Thoracic aorta (tissue), 2 donors: Measurements from ENCODE around the gene GJB5. TPM values are rescaled to one million over a fixed set of nuclear protein-coding genes. Genes with fewer than 3 reads are reported as not detected.

Experiments used
- ATAC-seq: fragments of 150-250 bp; one replicate; pipeline ENCODE4 v1.8.0; 2017; ENCODE audit warnings: low read depth; ENCODE audit not compliant: insufficient number of reproducible peaks, low FRiP score
- DNase-seq: peaks from one replicate; pipeline ENCODE4 v3.0.0-alpha.2; 2020; ENCODE audit warnings: low spot score
- H3K27ac ChIP-seq, 2 donors: fragments of 200-600 bp; sonication (generic); 1 replicate in 1 of 2; 2 replicates in 1 of 2; pipeline ENCODE4 v1.5.1; 2016; ENCODE audit warnings: mild to moderate bottlenecking in 2 of 2, moderate library complexity in 2 of 2
- H3K27me3 ChIP-seq: fragments of 200-600 bp; sonication (generic); replicated peaks from 2 replicates; pipeline ENCODE4 v1.6.0; 2016; ENCODE audit warnings: mild to moderate bottlenecking; ENCODE audit not compliant: insufficient read depth
- H3K36me3 ChIP-seq: fragments of 200-600 bp; sonication (generic); one replicate; pipeline ENCODE4 v1.5.1; 2016
- H3K4me1 ChIP-seq, 2 donors: fragments of 200-600 bp; sonication (generic); 1 replicate in 1 of 2; 2 replicates in 1 of 2; pipeline versions ENCODE4 v1.5.1 to v1.6.0; 2016; ENCODE audit warnings: low read depth in 2 of 2, mild to moderate bottlenecking in 1 of 2; ENCODE audit not compliant: control insufficient read depth in 1 of 2
- H3K4me3 ChIP-seq: fragments of 200-600 bp; sonication (generic); 2 replicates; pipeline ENCODE4 v1.5.1; 2016; ENCODE audit warnings: mild to moderate bottlenecking
- H3K9me3 ChIP-seq: fragments of 200-600 bp; sonication (generic); 2 replicates; pipeline ENCODE4 v1.5.1; 2016
- CTCF ChIP-seq: fragments of 200-600 bp; sonication (generic); IDR thresholded peaks from one replicate; pipeline ENCODE4 v1.5.1; 2019; ENCODE audit warnings: antibody characterized with exemption
- total RNA-seq, 2 donors: library from RNA; depleted of rRNA; stranded (reverse); fragments of >200 nt; gene quantifications; one replicate each; pipeline versions ENCODE4 v1.1.0 to v1.2.3, GENCODE V29; 2016

The GJB5 gene
- total RNA-seq, 2 donors from 2014 or later, result not detected

- DNase-seq, result no peak
- no peak for ATAC-seq
- H3K9me3 ChIP-seq, result no peaks in the 10 kb centered on the region
- no peaks in the 10 kb centered on the region for H3K4me1 ChIP-seq
- TF ChIP-seq CTCF, result no peak
- no peaks in the 10 kb centered on the region for H3K27me3 ChIP-seq
- H3K4me3 ChIP-seq, result no peak within 1 kb of the TSS
- no peak within 1 kb of the TSS for H3K27ac ChIP-seq
- H3K36me3 ChIP-seq, result no peaks in the 10 kb centered on the region
These were observed 4.9 kb downstream of the GJB5 start, which contains the start of gene GJB4 for GRCh38 chr1:34759503-34760357. TSS of gene GJB4 (plus strand) at chr1:34759740. CDS start at chr1:34761255, 1,515 bp downstream.

GRCh38 chr1:34761176-34761761 lies 6.4 kb downstream of the GJB5 start:
- no peak for TF ChIP-seq CTCF
- no peaks in the 10 kb centered on the region for H3K4me1 ChIP-seq
- H3K27me3 ChIP-seq, result no peaks in the 10 kb centered on the region
- no peak for DNase-seq
- no peak overlapping the region for H3K4me3 ChIP-seq
- H3K9me3 ChIP-seq, result no peaks in the 10 kb centered on the region
- no peak for ATAC-seq
- no peak overlapping the region for H3K27ac ChIP-seq
- no peaks in the 10 kb centered on the region for H3K36me3 ChIP-seq

- ATAC-seq, result no peak
- Histone ChIP-seq H3K27ac (no peak overlapping the region), H3K4me3 (no peak overlapping the region), H3K36me3 (no peaks in the 10 kb centered on the region), H3K27me3 (no peaks in the 10 kb centered on the region), H3K4me1 (no peaks in the 10 kb centered on the region), H3K9me3 (no peaks in the 10 kb centered on the region)
- no peak for TF ChIP-seq CTCF
- DNase-seq, result no peak
These were observed 7.0 kb downstream of the GJB5 start for GRCh38 chr1:34761776-34762307.

GRCh38 chr1:34762474-34763141 lies 7.8 kb downstream of the GJB5 start:
- H3K9me3 ChIP-seq, result no peaks in the 10 kb centered on the region
- no peaks in the 10 kb centered on the region for H3K36me3 ChIP-seq
- no peak overlapping the region for H3K27ac ChIP-seq
- DNase-seq, result no peak
- TF ChIP-seq CTCF, result no peak
- no peak overlapping the region for H3K4me3 ChIP-seq
- no peaks in the 10 kb centered on the region for H3K4me1 ChIP-seq
- ATAC-seq, result no peak
- H3K27me3 ChIP-seq, result no peaks in the 10 kb centered on the region
